ENCODE results near the gene CCDC158. TPM values are rescaled to one million over a fixed set of nuclear protein-coding genes. Genes with fewer than 3 reads are reported as not detected.

CCDC158 gene
- polyA plus RNA-seq, result 0.73 TPM in 1 of 2 replicates, not detected in the other

GRCh38 chr4:76420762-76421581, at the start of gene CCDC158:
CCDC158 (minus strand) TSS chr4:76421141; CDS start chr4:76403207, 17,934 bp downstream.

GRCh38 chr4:76434901-76435527, 14.1 kb upstream of the CCDC158 start, which contains the start of gene SHROOM3:
SHROOM3 (plus strand) TSS chr4:76435229; CDS start chr4:76436053, 824 bp downstream.

GRCh38 chr4:76305971-76306881, 114.7 kb downstream of the CCDC158 start, which contains the start of gene STBD1:
STBD1 (plus strand) TSS chr4:76306733; CDS start chr4:76306770, 37 bp downstream.

Other genes with a start within 250 kb of the CCDC158 start
- gene SCARB2, start 207.3 kb downstream of the CCDC158 start, polyA plus RNA-seq, result 48.9 and 49.9 TPM in 2 replicates
- gene FAM47E, start 169.4 kb downstream of the CCDC158 start, polyA plus RNA-seq, result 11.6 and 18.3 TPM in 2 replicates
- gene STBD1, start 114.4 kb downstream of the CCDC158 start, polyA plus RNA-seq, result 0.16 TPM in 1 of 2 replicates, not detected in the other
- gene SHROOM3, start 14.1 kb upstream of the CCDC158 start, polyA plus RNA-seq, result 0.18 and 0.69 TPM in 2 replicates